Ovary (tissue), 3 donors: ENCODE measurements around the gene AFF3.

Experiments
- EP300 ChIP-seq: sonication (generic); formaldehyde crosslinking; IDR thresholded peaks from one replicate; pipeline ENCODE4 v1.6.1; 2017; ENCODE audit warnings: antibody characterized with exemption
- POLR2A ChIP-seq: fragments of 450-650 bp; IDR thresholded peaks from one replicate; pipeline ENCODE4 v1.6.1; 2017; ENCODE audit warnings: antibody characterized with exemption, mild to moderate bottlenecking, moderate library complexity
- TF ChIP-seq, protein P1 (sequence below), 3 donors: fragments of 450-650 bp in 2 of 3; fragments of 200-600 bp in 1 of 3; IDR thresholded peaks; one replicate each; pipeline versions ENCODE4 v1.5.1 to v1.8.0; 2016 to 2022; ENCODE audit warnings: antibody characterized with exemption in 3 of 3, mild to moderate bottlenecking in 1 of 3
- donor health status: DM: no; HTN: no; CAD: no.

DNA sequence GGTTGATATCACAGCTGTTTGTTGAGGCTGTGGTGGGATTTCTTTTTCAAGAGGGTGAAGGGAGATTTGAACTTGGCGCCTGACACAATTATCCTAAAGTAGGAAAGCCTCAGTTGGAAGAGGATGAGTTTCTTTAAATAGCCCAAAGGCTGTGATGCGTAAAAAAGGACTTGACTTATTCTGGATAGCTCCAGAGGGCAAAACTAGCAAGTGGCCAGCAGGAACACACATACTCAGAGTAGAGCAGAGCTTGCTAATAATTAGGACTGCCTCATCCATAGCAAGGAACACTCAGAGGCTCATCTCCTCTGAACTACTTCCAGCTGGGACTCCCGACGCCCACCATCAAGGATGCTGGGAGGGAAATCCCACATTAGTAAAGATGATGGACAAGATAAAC is 74.0 kb downstream of the AFF3 start:
- TF ChIP-seq, protein P1, sequence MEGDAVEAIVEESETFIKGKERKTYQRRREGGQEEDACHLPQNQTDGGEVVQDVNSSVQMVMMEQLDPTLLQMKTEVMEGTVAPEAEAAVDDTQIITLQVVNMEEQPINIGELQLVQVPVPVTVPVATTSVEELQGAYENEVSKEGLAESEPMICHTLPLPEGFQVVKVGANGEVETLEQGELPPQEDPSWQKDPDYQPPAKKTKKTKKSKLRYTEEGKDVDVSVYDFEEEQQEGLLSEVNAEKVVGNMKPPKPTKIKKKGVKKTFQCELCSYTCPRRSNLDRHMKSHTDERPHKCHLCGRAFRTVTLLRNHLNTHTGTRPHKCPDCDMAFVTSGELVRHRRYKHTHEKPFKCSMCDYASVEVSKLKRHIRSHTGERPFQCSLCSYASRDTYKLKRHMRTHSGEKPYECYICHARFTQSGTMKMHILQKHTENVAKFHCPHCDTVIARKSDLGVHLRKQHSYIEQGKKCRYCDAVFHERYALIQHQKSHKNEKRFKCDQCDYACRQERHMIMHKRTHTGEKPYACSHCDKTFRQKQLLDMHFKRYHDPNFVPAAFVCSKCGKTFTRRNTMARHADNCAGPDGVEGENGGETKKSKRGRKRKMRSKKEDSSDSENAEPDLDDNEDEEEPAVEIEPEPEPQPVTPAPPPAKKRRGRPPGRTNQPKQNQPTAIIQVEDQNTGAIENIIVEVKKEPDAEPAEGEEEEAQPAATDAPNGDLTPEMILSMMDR (IDR thresholded peaks at IDR 0.05), result no peak
- TF ChIP-seq POLR2A (no peak), EP300 (no peak)
